Psoas muscle (tissue), 8 donors: Measurements from ENCODE around the gene SUCLA2. TPM values are rescaled to one million over a fixed set of nuclear protein-coding genes. Genes with fewer than 3 reads are reported as not detected.

Experiments
- ATAC-seq, 4 donors: fragments of 200-7000 bp; cut with Tn5 transposase; one replicate each; pipeline ENCODE4 v1.9.1; 2020; ENCODE audit warnings: moderate library complexity in 3 of 4, mild to moderate bottlenecking in 2 of 4
- DNase-seq, 2 donors: peaks; one replicate each; pipeline ENCODE4 v3.0.0-alpha.2; 2020
- H3K27ac ChIP-seq: fragments of 200-600 bp; one replicate; pipeline ENCODE4 v1.8.0; 2022
- H3K27me3 ChIP-seq, 3 donors: fragments of 200-600 bp in 1 of 3; one replicate each; pipeline versions ENCODE4 v1.6.1 to v1.8.0; 2013 to 2022; ENCODE audit warnings: low read length in 2 of 3, mild to moderate bottlenecking in 2 of 3, moderate library complexity in 1 of 3; ENCODE audit not compliant: insufficient read depth in 3 of 3
- H3K36me3 ChIP-seq, 2 donors: fragments of 200-600 bp in 1 of 2; one replicate each; pipeline versions ENCODE4 v1.6.1 to v1.8.0; 2013 to 2022; ENCODE audit warnings: low read depth in 1 of 2, mild to moderate bottlenecking in 1 of 2, moderate library complexity in 1 of 2; ENCODE audit not compliant: insufficient read depth in 1 of 2
- H3K4me1 ChIP-seq: fragments of 200-600 bp; one replicate; pipeline ENCODE4 v1.8.0; 2022
- H3K4me3 ChIP-seq: fragments of 200-600 bp; one replicate; pipeline ENCODE4 v1.8.0; 2022; ENCODE audit warnings: mild to moderate bottlenecking
- H3K9me3 ChIP-seq: fragments of 200-600 bp; one replicate; pipeline ENCODE4 v1.8.0; 2022
- WGBS, 3 donors: extraction: QIAGEN DNeasy Blood & Tissue Kit; methylation state at CpG; one replicate each; pipeline versions ENCODE4 v1.1.6 to v1.1.7; 2013; 5-methylcytosine and 5-hydroxymethylcytosine counted together
- intact Hi-C, 2 donors: fragments of 100-400 bp; cut with DNase I; formaldehyde crosslinking; loops; one replicate each; pipeline versions ENCODE4 v1.11.0 to v1.14.2; 2022
- polyA plus RNA-seq, 3 donors: library from polyadenylated mRNA; stranded (reverse); fragments of 200-250 nt; gene quantifications; one replicate each; pipeline ENCODE4 v1.2.3, GENCODE V29; 2013
- total RNA-seq, 4 donors: library from RNA; stranded (reverse); fragmentation: NEBNext Ultra II Directional in 2 of 4; extraction: Animal tissue kit (Norgen Biotek cat#: 25700) in 2 of 4; gene quantifications; one replicate each; pipeline versions ENCODE4 v1.2.1 to v1.2.4, GENCODE V29; 2021 to 2023
- TF ChIP-seq, protein P1 (sequence below): fragments of 200-600 bp; IDR thresholded peaks from one replicate; pipeline ENCODE4 v1.8.0; 2022; ENCODE audit warnings: antibody characterized with exemption
- donor health status: healthy with polysubstance abuse.
- donor health status: DM: no; HTN: no; CAD: no; lungs with moderate emphysema.
- donor health status: Bipolar disorder and iron deficiency.
- donor health status: healthy.
- donor health status: DM: yes; HTN: yes; CAD: no.
- donor health status: DM: no; HTN: no; CAD: no.
- donor health status: DM: no; HTN: no; CAD: no.
- donor health status: DM: yes; HTN: yes; CAD: no.

SUCLA2 gene
- total and polyA plus RNA-seq, 7 donors = 83.9 to 131 (median 103) TPM

DNA sequence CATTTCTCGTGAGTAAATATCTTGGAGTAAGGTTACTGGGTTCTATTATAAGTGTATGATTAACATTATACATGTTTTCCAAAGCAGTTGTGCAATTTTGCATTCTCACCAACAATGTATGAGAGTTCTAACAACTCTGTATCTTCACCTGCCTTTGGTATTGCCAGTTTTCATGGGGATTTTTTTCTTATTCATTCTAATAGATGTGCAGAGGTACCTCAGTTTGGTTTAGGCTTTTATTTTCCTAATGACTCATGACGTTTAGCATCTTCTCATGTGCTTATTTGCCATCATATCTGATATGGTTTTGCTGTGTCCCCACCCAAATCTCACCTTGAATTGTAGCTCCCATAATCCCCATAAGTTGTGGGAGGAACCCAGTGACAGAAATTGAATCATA lies 28.8 kb upstream of the SUCLA2 start:
- no peaks in the 10 kb centered on the region for H3K4me1 ChIP-seq
- peaks cover 0 to 5% of the 10 kb centered on the region in 2 donors for H3K36me3 ChIP-seq
- H3K4me3 ChIP-seq = no peak overlapping the region
- 64 to 95% (median 89%) methylated on average over 2 of the region's 2 CpGs for WGBS, 3 donors
- H3K27me3 ChIP-seq = no peaks in the 10 kb centered on the region
- no peak for DNase-seq
- H3K27ac ChIP-seq = no peak overlapping the region
- intact Hi-C loops = no loop called here
- ATAC-seq = no peak
- TF ChIP-seq, protein P1, sequence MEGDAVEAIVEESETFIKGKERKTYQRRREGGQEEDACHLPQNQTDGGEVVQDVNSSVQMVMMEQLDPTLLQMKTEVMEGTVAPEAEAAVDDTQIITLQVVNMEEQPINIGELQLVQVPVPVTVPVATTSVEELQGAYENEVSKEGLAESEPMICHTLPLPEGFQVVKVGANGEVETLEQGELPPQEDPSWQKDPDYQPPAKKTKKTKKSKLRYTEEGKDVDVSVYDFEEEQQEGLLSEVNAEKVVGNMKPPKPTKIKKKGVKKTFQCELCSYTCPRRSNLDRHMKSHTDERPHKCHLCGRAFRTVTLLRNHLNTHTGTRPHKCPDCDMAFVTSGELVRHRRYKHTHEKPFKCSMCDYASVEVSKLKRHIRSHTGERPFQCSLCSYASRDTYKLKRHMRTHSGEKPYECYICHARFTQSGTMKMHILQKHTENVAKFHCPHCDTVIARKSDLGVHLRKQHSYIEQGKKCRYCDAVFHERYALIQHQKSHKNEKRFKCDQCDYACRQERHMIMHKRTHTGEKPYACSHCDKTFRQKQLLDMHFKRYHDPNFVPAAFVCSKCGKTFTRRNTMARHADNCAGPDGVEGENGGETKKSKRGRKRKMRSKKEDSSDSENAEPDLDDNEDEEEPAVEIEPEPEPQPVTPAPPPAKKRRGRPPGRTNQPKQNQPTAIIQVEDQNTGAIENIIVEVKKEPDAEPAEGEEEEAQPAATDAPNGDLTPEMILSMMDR = no peak
- H3K9me3 ChIP-seq = no peaks in the 10 kb centered on the region

GRCh38 chr13:48028066-48028465 lies 27.0 kb upstream of the SUCLA2 start:
- no peak for DNase-seq
- H3K27ac ChIP-seq = no peak overlapping the region
- TF ChIP-seq, protein P1 = no peak

DNA sequence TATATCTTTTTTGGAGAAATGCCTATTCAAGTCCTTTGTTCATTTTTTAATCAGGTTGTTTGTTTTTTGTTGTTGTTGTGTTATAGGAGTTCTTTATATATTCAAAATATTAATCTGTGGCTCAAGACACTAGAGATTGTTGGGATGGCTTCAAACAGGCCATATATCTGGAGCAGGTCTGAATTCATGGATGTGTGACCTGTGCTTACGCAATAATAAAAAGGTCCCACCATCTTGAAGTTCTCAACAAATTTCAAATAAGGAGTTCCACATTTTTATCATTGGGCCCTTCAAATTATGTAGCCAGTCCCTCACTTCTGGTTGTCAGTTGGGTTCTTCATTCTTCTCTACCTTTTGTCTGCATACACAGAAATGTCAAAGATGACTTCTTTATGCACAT lies 18.7 kb upstream of the SUCLA2 start:
- no peaks in the 10 kb centered on the region for H3K27me3 ChIP-seq
- DNase-seq = no peak
- 0 to 100% (median 99%) methylated on average over 1 of the region's 1 CpG for WGBS, 3 donors
- ATAC-seq = no peak
- H3K4me3 ChIP-seq = no peak overlapping the region
- no peaks in the 10 kb centered on the region for H3K9me3 ChIP-seq
- no peak overlapping the region for H3K27ac ChIP-seq
- H3K4me1 ChIP-seq = no peaks in the 10 kb centered on the region
- H3K36me3 ChIP-seq = no peaks in the 10 kb centered on the region
- intact Hi-C loops = no loop called here
- TF ChIP-seq, protein P1 = no peak

More at GRCh38 chr13:48028066-48028465, 27.0 kb upstream of the SUCLA2 start:
- ATAC-seq = no peak
- H3K36me3 ChIP-seq = peaks cover 0 to 5% of the 10 kb centered on the region in 2 donors
- H3K9me3 ChIP-seq = no peaks in the 10 kb centered on the region
- H3K4me1 ChIP-seq = no peaks in the 10 kb centered on the region
- intact Hi-C loops = no loop called here
- H3K27me3 ChIP-seq = no peaks in the 10 kb centered on the region
- H3K4me3 ChIP-seq = no peak overlapping the region

GRCh38 chr13:48018637-48019036 lies 17.6 kb upstream of the SUCLA2 start:
- ATAC-seq (no peak), DNase-seq (no peak)
- Histone ChIP-seq H3K4me3 (no peak overlapping the region), H3K9me3 (no peaks in the 10 kb centered on the region), H3K27ac (no peak overlapping the region), H3K27me3 (no peaks in the 10 kb centered on the region), H3K36me3 (no peaks in the 10 kb centered on the region), H3K4me1 (no peaks in the 10 kb centered on the region)
- intact Hi-C loops = no loop called here
- WGBS, 3 donors = 95 to 98% (median 97%) methylated on average over 2 of the region's 2 CpGs
- TF ChIP-seq, protein P1 = no peak

DNA sequence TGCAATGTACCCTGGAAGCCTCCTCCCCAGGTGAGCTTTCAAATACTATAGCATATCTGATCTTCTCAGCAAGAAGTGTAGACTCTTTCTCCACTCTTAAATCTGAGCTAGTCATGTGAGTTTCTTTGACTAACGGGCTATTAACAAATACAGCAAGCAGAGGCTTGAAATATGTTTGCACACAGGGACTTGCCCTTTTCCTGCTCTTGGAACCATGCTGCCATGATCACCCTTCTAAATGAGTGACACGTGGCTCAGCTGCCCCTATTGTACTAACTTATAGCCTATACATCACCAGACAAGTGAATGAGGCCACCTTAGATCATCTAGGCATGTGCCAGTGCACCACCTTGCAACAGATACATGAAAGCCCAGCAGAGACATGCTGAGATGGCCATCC lies 13.3 kb upstream of the SUCLA2 start:
- DNase-seq = no peak
- no peaks in the 10 kb centered on the region for H3K36me3 ChIP-seq
- 91 to 92% (median 92%) methylated on average over 2 of the region's 2 CpGs for WGBS, 3 donors
- H3K4me1 ChIP-seq = no peaks in the 10 kb centered on the region
- H3K4me3 ChIP-seq = no peak overlapping the region
- H3K27ac ChIP-seq = no peak overlapping the region
- H3K9me3 ChIP-seq = no peaks in the 10 kb centered on the region
- H3K27me3 ChIP-seq = no peaks in the 10 kb centered on the region
- TF ChIP-seq, protein P1 = no peak
- intact Hi-C loops = no loop called here
- ATAC-seq = no peak
